Small intestine (tissue), 16 donors: Measurements from ENCODE around the gene INAFM2. TPM values are rescaled to one million over a fixed set of nuclear protein-coding genes. Genes with fewer than 3 reads are reported as not detected.

ENCODE experiments used
- DNase-seq, 2 donors: peaks; one replicate each; pipeline versions ENCODE4 v3.0.0 to v3.0.0-alpha.2; 2013
- FAIRE-seq: peaks from 2 replicates; lab custom pipeline; 2012; peaks lifted over from hg19 to GRCh38; lab: Jason Lieb, UNC
- H3K27ac ChIP-seq, 3 donors: one replicate each; pipeline ENCODE4 v1.5.1; 2013; ENCODE audit warnings: low read length in 2 of 3, mild to moderate bottlenecking in 2 of 3, control low read depth in 1 of 3, inconsistent platforms in 1 of 3, low read depth in 1 of 3, moderate library complexity in 1 of 3
- H3K27me3 ChIP-seq, 3 donors: one replicate each; pipeline ENCODE4 v1.6.1; 2013; ENCODE audit warnings: low read length in 3 of 3, inconsistent platforms in 1 of 3; ENCODE audit not compliant: control insufficient read depth in 3 of 3, insufficient read depth in 3 of 3
- H3K36me3 ChIP-seq, 3 donors: one replicate each; pipeline ENCODE4 v1.6.1; 2013; ENCODE audit warnings: low read length in 3 of 3, inconsistent platforms in 1 of 3, low read depth in 1 of 3, mild to moderate bottlenecking in 1 of 3, moderate library complexity in 1 of 3; ENCODE audit not compliant: control insufficient read depth in 3 of 3, insufficient read depth in 2 of 3
- H3K4me1 ChIP-seq, 3 donors: one replicate each; pipeline ENCODE4 v1.6.1; 2013; ENCODE audit warnings: low read length in 2 of 3, inconsistent platforms in 1 of 3, low read depth in 1 of 3, mild to moderate bottlenecking in 1 of 3, moderate library complexity in 1 of 3; ENCODE audit not compliant: control insufficient read depth in 3 of 3, insufficient read depth in 2 of 3
- H3K4me3 ChIP-seq, 3 donors: one replicate each; pipeline ENCODE4 v1.5.1; 2013; ENCODE audit warnings: low read length in 3 of 3, control low read depth in 1 of 3, inconsistent platforms in 1 of 3, low read depth in 1 of 3, mild to moderate bottlenecking in 1 of 3, moderate library complexity in 1 of 3
- H3K9me3 ChIP-seq, 2 donors: one replicate each; pipeline ENCODE4 v1.6.1; 2013; ENCODE audit warnings: low read depth in 1 of 2, low read length in 1 of 2; ENCODE audit not compliant: control insufficient read depth in 2 of 2, insufficient read depth in 1 of 2
- WGBS, 3 donors: extraction: QIAGEN DNeasy Blood & Tissue Kit; methylation state at CpG; one replicate each; pipeline ENCODE4 v1.1.7; 2013; 5-methylcytosine and 5-hydroxymethylcytosine counted together
- long read RNA-seq, 10 donors: transcript quantifications; one replicate each; lab custom pipeline, GENCODE V29; 2026
- polyA plus RNA-seq, 4 donors: library from polyadenylated mRNA; stranded (reverse) in 3 of 4; unstranded in 1 of 4; fragments of 200-250 nt in 3 of 4; fragments of 120-200 nt in 1 of 4; gene quantifications; one replicate each; pipeline versions ENCODE4 v1.2.1 to v1.2.3, GENCODE V29; 2013
- donor health status: healthy with polysubstance abuse.
- donor health status: control.
- donor health status: control.
- donor health status: Bipolar disorder and iron deficiency.
- donor health status: healthy.

INAFM2 gene
- polyA plus RNA-seq = 10 to 100 TPM in 1 of 4 donors, 1 to 10 TPM in 3; 4.7 to 10.6 (median 6.5) TPM
- long read RNA-seq, donor 1 = 0 reads
- long read RNA-seq, donor 2, partial matches to known transcripts = 0 of 3 reads
- long read RNA-seq, donor 2, other reads (novel, unspliced or antisense) = 0 of 3 reads
- long read RNA-seq, donor 3, transcript INAFM2-202 (1 exons, 3,052 nt) = major isoform, 9 of 9 reads
- long read RNA-seq, donor 3, partial matches to known transcripts = 0 of 9 reads
- long read RNA-seq, donor 3, other reads (novel, unspliced or antisense) = 0 of 9 reads
- long read RNA-seq, donor 4, partial matches to known transcripts = 0 of 1 reads
- long read RNA-seq, donor 4, other reads (novel, unspliced or antisense) = 0 of 1 reads
- long read RNA-seq, donor 5, partial matches to known transcripts = 0 of 1 reads
- long read RNA-seq, donor 5, other reads (novel, unspliced or antisense) = 0 of 1 reads
- long read RNA-seq, donor 6, transcript INAFM2-202 (1 exons, 3,052 nt) = major isoform, 8 of 8 reads
- long read RNA-seq, donor 6, partial matches to known transcripts = 0 of 8 reads
- long read RNA-seq, donor 6, other reads (novel, unspliced or antisense) = 0 of 8 reads
- long read RNA-seq, donor 7, transcript INAFM2-202 (1 exons, 3,052 nt) = major isoform, 64 of 64 reads
- long read RNA-seq, donor 7, partial matches to known transcripts = 0 of 64 reads
- long read RNA-seq, donor 7, other reads (novel, unspliced or antisense) = 0 of 64 reads
- long read RNA-seq, donor 8 = 0 reads
- long read RNA-seq, donor 9, partial matches to known transcripts = 0 of 4 reads
- long read RNA-seq, donor 9, other reads (novel, unspliced or antisense) = 0 of 4 reads
- long read RNA-seq, donor 10, transcript INAFM2-202 (1 exons, 3,052 nt) = major isoform, 12 of 12 reads
- long read RNA-seq, donor 10, partial matches to known transcripts = 0 of 12 reads
- long read RNA-seq, donor 10, other reads (novel, unspliced or antisense) = 0 of 12 reads

GRCh38 chr15:40323239-40323952 is at the start of gene INAFM2:
Gene INAFM2 (plus strand): TSS chr15:40323692. CDS start chr15:40324056, 364 bp downstream.
- no peaks in the 10 kb centered on the region for H3K36me3 ChIP-seq
- peak within 1 kb of the TSS in 2 of 3 donors; percentile 23 to 80 for H3K27ac ChIP-seq
- H3K4me1 ChIP-seq = peaks cover 3 to 17% (median 6%) of the 10 kb centered on the region in 3 donors
- 0% methylated on average over 46 to 103 of the region's 103 CpGs for WGBS, 3 donors
- peak within 1 kb of the TSS; percentile 39 to 91 (median 69) for H3K4me3 ChIP-seq
- peak; percentile 90 to 96 for DNase-seq
- no peak for FAIRE-seq
- H3K9me3 ChIP-seq = no peaks in the 10 kb centered on the region
- peaks cover 0 to 12% (median 0%) of the 10 kb centered on the region in 3 donors for H3K27me3 ChIP-seq

- 55 to 57% (median 56%) methylated on average over 26 of the region's 26 CpGs for whole genome bisulfite sequencing, 3 donors
- Histone ChIP-seq H3K27ac (no peak overlapping the region), H3K4me1 (peaks cover 0 to 10% (median 0%) of the 10 kb centered on the region in 3 donors), H3K36me3 (peaks cover 0 to 67% (median 0%) of the 10 kb centered on the region in 3 donors), H3K4me3 (no peak overlapping the region), H3K27me3 (peaks cover 0 to 12% (median 7%) of the 10 kb centered on the region in 3 donors), H3K9me3 (no peaks in the 10 kb centered on the region)
- DNase-seq = peak; percentile 71 to 88
- FAIRE-seq = no peak
Observed at GRCh38 chr15:40274350-40275274, 48.9 kb upstream of the INAFM2 start.

- peaks cover 0 to 18% (median 0%) of the 10 kb centered on the region in 3 donors for H3K4me1 ChIP-seq
- 79 to 92% (median 84%) methylated on average over 5 of the region's 5 CpGs for WGBS, 3 donors
- H3K9me3 ChIP-seq = no peaks in the 10 kb centered on the region
- peaks cover 0 to 22% (median 12%) of the 10 kb centered on the region in 3 donors for H3K27me3 ChIP-seq
- FAIRE-seq (no peak), DNase-seq (no peak)
- H3K27ac ChIP-seq = no peak overlapping the region
- no peak overlapping the region for H3K4me3 ChIP-seq
- peaks cover 0 to 57% (median 0%) of the 10 kb centered on the region in 3 donors for H3K36me3 ChIP-seq
Observed at GRCh38 chr15:40275523-40275922, 48.0 kb upstream of the INAFM2 start.

- Histone ChIP-seq H3K27ac (no peak overlapping the region), H3K4me3 (no peak overlapping the region), H3K36me3 (peaks cover 0 to 54% (median 0%) of the 10 kb centered on the region in 3 donors), H3K9me3 (no peaks in the 10 kb centered on the region), H3K4me1 (peaks cover 0 to 18% (median 0%) of the 10 kb centered on the region in 3 donors), H3K27me3 (peaks cover 0 to 26% (median 17%) of the 10 kb centered on the region in 3 donors)
- 91 to 93% (median 92%) methylated on average over 7 of the region's 7 CpGs for WGBS, 3 donors
- no peak for DNase-seq
- no peak for FAIRE-seq
Observed at GRCh38 chr15:40275954-40276353, 47.5 kb upstream of the INAFM2 start.

- H3K9me3 ChIP-seq = peaks cover 0 to 2% of the 10 kb centered on the region in 2 donors
- 51 to 68% (median 62%) methylated on average over 4 of the region's 4 CpGs for WGBS, 3 donors
- peaks cover 2 to 33% (median 24%) of the 10 kb centered on the region in 3 donors for H3K27me3 ChIP-seq
- no peak overlapping the region for H3K4me3 ChIP-seq
- peaks cover 0 to 20% (median 0%) of the 10 kb centered on the region in 3 donors for H3K4me1 ChIP-seq
- peaks cover 0 to 46% (median 0%) of the 10 kb centered on the region in 3 donors for H3K36me3 ChIP-seq
- no peak overlapping the region for H3K27ac ChIP-seq
- DNase-seq (no peak), FAIRE-seq (no peak)
Observed at GRCh38 chr15:40276927-40277326, 46.6 kb upstream of the INAFM2 start.

DNA sequence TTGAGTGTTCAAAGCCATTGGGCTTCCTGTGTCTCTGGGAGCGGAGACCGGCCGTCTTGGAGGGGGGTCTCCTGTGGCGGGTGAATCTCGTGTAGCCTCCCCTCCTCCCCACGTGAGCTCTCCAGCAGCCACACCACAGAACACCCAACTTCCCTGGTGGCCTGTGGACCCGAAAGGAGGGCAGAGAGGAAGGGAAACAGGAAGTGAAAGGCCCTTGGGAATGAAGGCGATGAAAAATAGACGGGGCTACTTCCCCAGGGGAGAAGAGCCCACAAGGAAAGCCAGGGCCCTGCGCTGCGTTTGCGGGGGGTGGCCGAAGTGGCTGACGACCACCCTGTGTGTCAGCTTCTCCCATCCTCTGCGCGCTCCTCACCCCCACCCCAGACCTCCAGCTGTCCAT is 46.0 kb upstream of the INAFM2 start:
- Histone ChIP-seq H3K27me3 (peaks cover 7 to 37% (median 29%) of the 10 kb centered on the region in 3 donors), H3K4me1 (peaks cover 0 to 20% (median 0%) of the 10 kb centered on the region in 3 donors), H3K9me3 (peaks cover 0 to 2% of the 10 kb centered on the region in 2 donors), H3K27ac (no peak overlapping the region), H3K36me3 (peaks cover 0 to 41% (median 0%) of the 10 kb centered on the region in 3 donors), H3K4me3 (no peak overlapping the region)
- DNase-seq (no peak), FAIRE-seq (no peak)
- 44 to 81% (median 65%) methylated on average over 15 to 16 of the region's 16 CpGs for WGBS, 3 donors

GRCh38 chr15:40278026-40278425 is 45.5 kb upstream of the INAFM2 start:
- peaks cover 0 to 21% (median 0%) of the 10 kb centered on the region in 3 donors for H3K4me1 ChIP-seq
- H3K27ac ChIP-seq = no peak overlapping the region
- FAIRE-seq (no peak), DNase-seq (no peak)
- H3K36me3 ChIP-seq = peaks cover 0 to 35% (median 0%) of the 10 kb centered on the region in 3 donors
- peaks cover 9 to 43% (median 29%) of the 10 kb centered on the region in 3 donors for H3K27me3 ChIP-seq
- WGBS, 3 donors = 59 to 74% (median 69%) methylated on average over 9 to 10 of the region's 10 CpGs
- peaks cover 0 to 2% of the 10 kb centered on the region in 2 donors for H3K9me3 ChIP-seq
- H3K4me3 ChIP-seq = no peak overlapping the region
